ENCODE measurements around the gene POP4. TPM values are rescaled to one million over a fixed set of nuclear protein-coding genes. Genes with fewer than 3 reads are reported as not detected.

The POP4 gene
- total and polyA plus RNA-seq, 2 experiments from 2014 or later = 68.9 to 91.8 TPM

DNA sequence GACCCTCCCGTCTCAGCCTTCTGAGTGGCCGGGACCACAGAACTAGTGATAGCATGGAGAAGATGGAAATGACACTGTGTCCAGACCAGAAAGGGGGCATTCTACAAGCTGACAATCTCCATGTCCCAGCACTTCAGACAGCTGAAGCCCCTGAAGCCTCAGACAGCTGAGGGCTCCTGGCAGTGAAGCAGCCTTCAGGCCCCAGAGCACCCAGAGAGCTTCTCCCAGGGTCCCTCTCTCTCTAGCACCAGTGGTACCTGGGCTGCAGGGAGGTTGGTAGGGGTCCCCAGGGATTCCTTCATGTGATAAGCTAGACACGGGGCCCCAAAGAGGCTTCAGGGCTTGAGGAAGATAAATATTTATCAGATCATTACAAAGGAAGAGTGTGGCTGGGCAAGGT, 7.6 kb upstream of the POP4 start:
- Histone ChIP-seq H3K27me3 (peaks cover 11% of the 10 kb centered on the region), H3K4me1 (ENCODE audit: insufficient read depth) (no peaks in the 10 kb centered on the region), H4K20me1 (ENCODE audit: insufficient read depth, poor library complexity, severe bottlenecking) (no peaks in the 10 kb centered on the region), H3K36me3 (replicated peaks; ENCODE audit: insufficient read depth, low read depth) (no peaks in the 10 kb centered on the region), H3K4me3 (no peak overlapping the region), H2AFZ (no peak overlapping the region), H3K27ac (no peak overlapping the region), H3K4me2 (no peak overlapping the region), H3K9me2 (replicated peaks; ENCODE audit: insufficient read depth) (no peaks in the 10 kb centered on the region), H3K79me2 (no peaks in the 10 kb centered on the region), H3K9me3 (ENCODE audit: low read depth) (no peaks in the 10 kb centered on the region)
- TF ChIP-seq EZH2 (IDR thresholded peaks at IDR 0.05; ENCODE audit: borderline replicate concordance) (no peak), EZH2phosphoT487 (IDR thresholded peaks at IDR 0.05; ENCODE audit: low read depth, severe bottlenecking, unreplicated experiment) (no peak)
- TF ChIP-seq, protein P1, sequence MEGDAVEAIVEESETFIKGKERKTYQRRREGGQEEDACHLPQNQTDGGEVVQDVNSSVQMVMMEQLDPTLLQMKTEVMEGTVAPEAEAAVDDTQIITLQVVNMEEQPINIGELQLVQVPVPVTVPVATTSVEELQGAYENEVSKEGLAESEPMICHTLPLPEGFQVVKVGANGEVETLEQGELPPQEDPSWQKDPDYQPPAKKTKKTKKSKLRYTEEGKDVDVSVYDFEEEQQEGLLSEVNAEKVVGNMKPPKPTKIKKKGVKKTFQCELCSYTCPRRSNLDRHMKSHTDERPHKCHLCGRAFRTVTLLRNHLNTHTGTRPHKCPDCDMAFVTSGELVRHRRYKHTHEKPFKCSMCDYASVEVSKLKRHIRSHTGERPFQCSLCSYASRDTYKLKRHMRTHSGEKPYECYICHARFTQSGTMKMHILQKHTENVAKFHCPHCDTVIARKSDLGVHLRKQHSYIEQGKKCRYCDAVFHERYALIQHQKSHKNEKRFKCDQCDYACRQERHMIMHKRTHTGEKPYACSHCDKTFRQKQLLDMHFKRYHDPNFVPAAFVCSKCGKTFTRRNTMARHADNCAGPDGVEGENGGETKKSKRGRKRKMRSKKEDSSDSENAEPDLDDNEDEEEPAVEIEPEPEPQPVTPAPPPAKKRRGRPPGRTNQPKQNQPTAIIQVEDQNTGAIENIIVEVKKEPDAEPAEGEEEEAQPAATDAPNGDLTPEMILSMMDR (IDR thresholded peaks at IDR 0.05; ENCODE audit: poor library complexity) = no peak
- DNase-seq (ENCODE audit: low spot score) = no peak
- WGBS (ENCODE audit: low lambda C conversion rate, missing lambda C conversion rate) = 85% methylated on average over 3 of the region's 3 CpGs

DNA sequence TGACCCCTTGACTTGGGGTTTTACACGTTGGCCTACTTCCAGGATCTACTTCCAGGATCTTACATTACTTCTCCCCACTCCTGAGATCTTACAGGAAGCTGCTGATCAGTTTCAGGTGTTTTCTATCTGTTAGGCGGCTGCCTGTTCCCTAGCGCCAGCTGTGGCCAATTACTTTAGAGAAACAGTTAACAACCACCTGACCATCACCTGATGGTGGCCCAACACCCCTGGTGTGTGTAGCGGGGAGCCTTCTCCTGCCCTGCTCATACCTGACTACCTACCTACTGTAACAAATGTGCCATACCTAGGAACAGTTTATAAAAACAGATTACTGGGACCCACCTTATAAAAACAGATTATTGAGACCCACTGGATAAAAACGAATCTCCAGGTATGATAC, 2.8 kb upstream of the POP4 start:
- peaks cover 10% of the 10 kb centered on the region for H3K4me1 ChIP-seq (ENCODE audit: insufficient read depth)
- no peaks in the 10 kb centered on the region for H3K27me3 ChIP-seq
- H3K4me2 ChIP-seq = no peak overlapping the region
- no peak for DNase-seq (ENCODE audit: low spot score)
- H3K79me2 ChIP-seq = peaks cover 16% of the 10 kb centered on the region
- no peak overlapping the region for H3K27ac ChIP-seq
- 58% methylated on average over 5 of the region's 5 CpGs for WGBS (ENCODE audit: low lambda C conversion rate, missing lambda C conversion rate)
- H3K36me3 ChIP-seq (replicated peaks; ENCODE audit: insufficient read depth, low read depth) = no peaks in the 10 kb centered on the region
- no peaks in the 10 kb centered on the region for H4K20me1 ChIP-seq (ENCODE audit: insufficient read depth, poor library complexity, severe bottlenecking)
- TF ChIP-seq EZH2phosphoT487 (IDR thresholded peaks at IDR 0.05; ENCODE audit: low read depth, severe bottlenecking, unreplicated experiment) = no peak
- TF ChIP-seq, protein P1 (IDR thresholded peaks at IDR 0.05; ENCODE audit: poor library complexity) = no peak
- no peak for TF ChIP-seq EZH2 (IDR thresholded peaks at IDR 0.05; ENCODE audit: borderline replicate concordance)
- no peaks in the 10 kb centered on the region for H3K9me3 ChIP-seq (ENCODE audit: low read depth)
- H3K9me2 ChIP-seq (replicated peaks; ENCODE audit: insufficient read depth) = no peaks in the 10 kb centered on the region
- no peak overlapping the region for H3K4me3 ChIP-seq
- no peak overlapping the region for H2AFZ ChIP-seq

DNA sequence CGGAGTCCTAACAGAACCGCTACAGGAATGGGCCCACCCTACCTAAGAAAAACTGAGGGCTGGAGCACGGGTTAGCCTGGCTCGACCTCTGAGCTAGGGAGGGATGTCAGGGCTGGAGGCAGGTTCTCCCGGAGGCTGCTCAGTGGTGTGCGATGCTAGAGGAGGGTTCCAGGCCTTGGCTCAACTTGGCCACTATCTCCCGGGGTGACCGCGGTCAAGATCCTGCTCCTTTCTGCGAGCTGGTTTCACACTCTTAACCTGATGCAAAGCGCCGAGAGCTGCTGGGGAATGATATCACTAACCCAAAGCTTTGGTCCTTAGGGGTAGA, 301 bp downstream of the POP4 start:
- no peaks in the 10 kb centered on the region for H3K9me3 ChIP-seq (ENCODE audit: low read depth)
- no peaks in the 10 kb centered on the region for H3K36me3 ChIP-seq (replicated peaks; ENCODE audit: insufficient read depth, low read depth)
- peak overlapping the region; percentile 65 for H3K4me3 ChIP-seq
- H3K4me1 ChIP-seq (ENCODE audit: insufficient read depth) = peaks cover 10% of the 10 kb centered on the region
- TF ChIP-seq, protein P1 (IDR thresholded peaks at IDR 0.05; ENCODE audit: poor library complexity) = no peak
- TF ChIP-seq EZH2 (IDR thresholded peaks at IDR 0.05; ENCODE audit: borderline replicate concordance) (no peak), EZH2phosphoT487 (IDR thresholded peaks at IDR 0.05; ENCODE audit: low read depth, severe bottlenecking, unreplicated experiment) (no peak)
- H3K79me2 ChIP-seq = peaks cover 16% of the 10 kb centered on the region
- WGBS (ENCODE audit: low lambda C conversion rate, missing lambda C conversion rate) = 7% methylated on average over 12 of the region's 12 CpGs
- H4K20me1 ChIP-seq (ENCODE audit: insufficient read depth, poor library complexity, severe bottlenecking) = no peaks in the 10 kb centered on the region
- no peaks in the 10 kb centered on the region for H3K27me3 ChIP-seq
- H3K9me2 ChIP-seq (replicated peaks; ENCODE audit: insufficient read depth) = no peaks in the 10 kb centered on the region
- H3K27ac ChIP-seq = peak overlapping the region; percentile 36
- peak overlapping the region; percentile 91 for H3K4me2 ChIP-seq
- no peak for DNase-seq (ENCODE audit: low spot score)
- peak overlapping the region; percentile 85 for H2AFZ ChIP-seq

DNA sequence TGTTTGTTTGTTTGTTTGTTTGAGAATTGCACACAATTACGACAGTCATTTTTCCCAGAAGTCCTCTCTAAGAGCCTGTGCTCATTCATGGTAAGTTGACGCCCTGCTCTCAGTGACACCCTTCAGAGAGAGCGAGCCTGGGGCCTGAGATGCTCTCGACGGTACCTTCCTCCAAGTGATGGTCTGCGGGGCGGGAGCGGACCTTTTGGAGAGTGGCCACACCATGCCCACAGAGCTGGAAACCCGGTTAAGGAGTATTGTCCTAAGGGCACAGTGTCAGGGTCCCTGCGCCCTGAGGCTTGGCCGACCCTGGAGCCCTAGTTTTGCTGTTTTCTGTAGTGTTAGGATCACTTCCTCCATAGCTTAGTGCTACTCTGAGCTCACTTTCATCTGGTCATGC, 3.6 kb downstream of the POP4 start:
- no peaks in the 10 kb centered on the region for H3K9me2 ChIP-seq (replicated peaks; ENCODE audit: insufficient read depth)
- no peaks in the 10 kb centered on the region for H3K9me3 ChIP-seq (ENCODE audit: low read depth)
- H3K4me1 ChIP-seq (ENCODE audit: insufficient read depth) = peaks cover 10% of the 10 kb centered on the region
- WGBS (ENCODE audit: low lambda C conversion rate, missing lambda C conversion rate) = 97% methylated on average over 11 of the region's 11 CpGs
- TF ChIP-seq EZH2phosphoT487 (IDR thresholded peaks at IDR 0.05; ENCODE audit: low read depth, severe bottlenecking, unreplicated experiment) (no peak), EZH2 (IDR thresholded peaks at IDR 0.05; ENCODE audit: borderline replicate concordance) (no peak)
- TF ChIP-seq, protein P1 (IDR thresholded peaks at IDR 0.05; ENCODE audit: poor library complexity) = no peak
- no peak overlapping the region for H3K4me3 ChIP-seq
- no peaks in the 10 kb centered on the region for H3K27me3 ChIP-seq
- DNase-seq (ENCODE audit: low spot score) = no peak
- no peaks in the 10 kb centered on the region for H3K36me3 ChIP-seq (replicated peaks; ENCODE audit: insufficient read depth, low read depth)
- H2AFZ ChIP-seq = no peak overlapping the region
- H3K79me2 ChIP-seq = peaks cover 16% of the 10 kb centered on the region
- H4K20me1 ChIP-seq (ENCODE audit: insufficient read depth, poor library complexity, severe bottlenecking) = no peaks in the 10 kb centered on the region
- no peak overlapping the region for H3K27ac ChIP-seq
- no peak overlapping the region for H3K4me2 ChIP-seq

All from hepatocyte (in vitro differentiated cells).